Activated T-helper 1 cell treated with Interleukin-2 at 50 U/mL for 16 hours (primary cell): ENCODE results near the gene LYZ.
A peak's percentile ranks its signal among the peaks of the same experiment; 100 is the strongest.

Experiments used
- DNase-seq: peaks from one replicate; pipeline ENCODE4 v3.0.0-alpha.2; 2020; ENCODE audit warnings: low read depth

LYZ gene

DNA sequence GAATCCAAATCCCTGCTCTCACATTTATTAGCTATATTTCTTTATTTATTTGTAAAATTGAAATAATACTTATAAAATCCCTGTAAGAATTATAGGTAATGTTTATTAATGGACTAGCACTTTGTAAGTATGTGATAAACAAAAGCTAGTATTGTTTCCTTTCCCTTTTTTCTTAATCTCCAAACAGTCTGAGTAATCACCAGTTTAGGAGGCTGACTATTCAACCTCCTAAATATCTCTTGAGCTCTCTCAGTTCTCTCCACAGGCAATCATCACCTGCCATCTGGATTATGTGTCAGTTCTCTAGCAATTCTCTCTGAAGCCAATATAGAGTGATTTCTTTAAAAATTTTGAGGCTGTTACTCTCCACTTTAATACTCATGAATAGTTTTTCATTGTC lies 9.2 kb upstream of the LYZ start:
- DNase-seq, result no peak

DNA sequence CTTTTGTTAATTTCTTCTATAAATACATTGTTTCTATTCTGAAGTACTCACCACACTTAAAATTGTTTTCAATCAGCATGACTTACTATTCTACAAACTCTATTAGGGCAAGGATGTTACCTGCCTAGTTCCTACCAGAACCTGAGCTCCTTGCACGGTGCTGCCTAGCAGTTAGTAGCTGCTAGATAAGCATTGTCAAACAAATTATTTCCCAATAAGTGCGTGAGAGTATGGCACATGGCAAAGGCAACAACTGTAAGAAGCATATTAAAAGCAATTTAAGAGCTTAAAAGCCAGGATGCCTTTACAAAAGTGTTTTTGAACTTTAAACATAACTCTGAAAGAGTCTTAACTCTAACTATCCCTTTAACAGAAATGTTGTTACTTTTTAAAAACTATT lies 8.2 kb upstream of the LYZ start:
- no peak for DNase-seq

DNA sequence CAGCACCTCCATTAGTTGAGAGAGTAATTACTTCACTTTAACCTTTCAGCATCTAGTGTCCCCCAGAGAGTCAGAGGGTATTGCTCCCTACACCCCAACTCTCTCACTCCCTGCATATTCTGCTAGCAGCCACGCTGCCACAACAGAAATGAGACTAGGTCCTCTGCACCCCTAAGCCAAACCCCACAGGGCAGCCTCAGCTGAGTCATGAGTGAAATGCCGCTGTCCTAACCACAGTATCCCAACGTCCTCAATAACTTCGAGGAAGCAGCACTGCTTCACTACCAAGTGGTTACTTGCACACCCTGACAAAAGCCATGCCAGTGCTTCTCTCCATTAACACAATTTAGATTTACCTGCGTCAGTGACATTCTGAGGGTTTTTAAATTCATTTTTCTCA lies 6.9 kb upstream of the LYZ start:
- DNase-seq, result no peak

DNA sequence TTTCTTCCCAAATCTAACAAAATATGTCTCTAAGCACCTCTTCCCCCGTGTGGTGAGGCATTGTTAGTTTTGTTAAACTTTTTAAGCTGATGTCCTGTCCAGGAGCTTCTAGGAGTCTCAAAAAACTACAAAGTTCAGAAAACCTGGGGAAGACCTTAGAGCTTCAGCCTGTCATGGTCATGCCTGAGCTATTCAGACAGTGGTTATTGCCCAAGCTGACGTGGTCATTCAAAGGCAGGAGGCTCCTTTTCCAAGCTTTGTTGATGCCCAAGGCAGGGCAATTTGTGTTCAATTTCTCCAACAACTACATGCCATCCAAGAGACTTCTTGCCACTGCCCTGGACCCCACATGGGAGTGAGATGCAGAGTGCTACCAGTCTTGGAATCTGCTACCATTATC lies 5.8 kb upstream of the LYZ start:
- DNase-seq, result no peak

DNA sequence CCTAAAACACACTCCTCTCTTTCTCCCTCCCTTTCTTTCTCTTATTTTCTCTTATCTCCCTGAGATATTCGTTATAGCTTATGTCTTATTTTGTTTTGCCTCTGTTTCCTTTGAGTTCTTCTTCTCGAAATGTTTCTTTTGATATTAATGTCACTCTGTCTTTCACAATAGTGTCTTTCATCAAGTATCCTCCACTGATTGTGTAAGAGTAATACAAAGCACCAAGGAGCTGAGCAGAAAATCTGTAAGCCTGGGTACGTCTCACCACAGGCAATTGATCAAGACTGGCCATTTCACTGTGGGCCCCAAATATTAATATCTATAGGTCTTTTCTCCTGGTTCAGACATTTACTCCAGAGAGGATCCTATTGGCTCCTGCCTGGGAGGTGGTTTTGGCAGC lies 4.8 kb upstream of the LYZ start:
- no peak for DNase-seq

DNA sequence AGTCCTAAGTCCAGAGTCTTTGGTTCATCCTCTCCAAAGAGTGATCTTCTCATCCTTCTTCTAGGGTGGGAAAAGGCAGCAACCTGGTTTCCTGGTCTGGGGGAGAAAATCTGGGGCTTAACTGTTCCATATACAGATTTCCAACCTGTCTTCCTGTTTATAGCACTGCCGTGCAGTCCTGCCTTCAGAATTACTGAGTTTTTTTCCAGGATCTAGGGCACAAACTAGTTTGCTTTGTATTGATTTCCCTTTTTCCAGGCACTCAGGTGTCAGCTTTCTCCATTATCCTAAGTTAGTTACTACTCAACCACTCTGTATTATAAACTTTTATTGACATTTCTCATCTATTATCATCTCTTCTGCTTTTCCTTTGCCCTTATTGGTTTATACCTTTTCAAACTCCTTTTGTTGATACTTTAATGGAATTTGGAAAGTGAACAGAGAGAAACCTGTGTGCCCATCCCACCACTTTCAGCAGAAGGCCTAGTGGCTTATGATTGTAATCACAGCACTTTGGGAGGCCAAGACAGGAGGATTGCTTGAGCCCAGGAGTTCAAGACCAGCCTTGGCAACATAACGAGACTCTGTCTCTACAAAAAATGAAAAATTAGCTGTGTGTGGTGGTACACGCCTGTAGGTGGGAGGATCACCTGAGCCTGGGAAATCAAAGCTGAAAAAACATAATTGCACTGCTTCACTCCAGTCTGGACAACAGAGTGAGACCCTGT lies 4.1 kb upstream of the LYZ start:
- no peak for DNase-seq

DNA sequence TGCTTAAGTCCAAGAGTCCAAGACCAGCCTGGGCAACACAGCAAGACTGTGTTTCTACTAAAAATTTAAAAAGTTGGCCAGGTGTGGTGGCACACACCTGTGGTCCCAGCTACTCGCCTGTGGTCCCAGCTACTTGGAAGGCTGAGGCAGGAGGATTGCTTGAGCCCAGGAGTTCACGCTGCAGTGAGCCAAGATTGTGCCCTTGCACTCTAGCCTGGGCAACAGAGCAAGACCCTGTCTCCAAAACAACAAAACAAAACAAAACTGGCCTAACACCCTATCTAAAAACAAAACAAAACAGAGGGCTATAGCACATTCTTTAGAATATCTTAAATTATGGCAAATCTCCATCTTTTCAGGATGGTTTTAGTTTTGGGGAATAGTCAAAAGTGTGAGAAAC lies 3.1 kb upstream of the LYZ start:
- DNase-seq, result no peak

DNA sequence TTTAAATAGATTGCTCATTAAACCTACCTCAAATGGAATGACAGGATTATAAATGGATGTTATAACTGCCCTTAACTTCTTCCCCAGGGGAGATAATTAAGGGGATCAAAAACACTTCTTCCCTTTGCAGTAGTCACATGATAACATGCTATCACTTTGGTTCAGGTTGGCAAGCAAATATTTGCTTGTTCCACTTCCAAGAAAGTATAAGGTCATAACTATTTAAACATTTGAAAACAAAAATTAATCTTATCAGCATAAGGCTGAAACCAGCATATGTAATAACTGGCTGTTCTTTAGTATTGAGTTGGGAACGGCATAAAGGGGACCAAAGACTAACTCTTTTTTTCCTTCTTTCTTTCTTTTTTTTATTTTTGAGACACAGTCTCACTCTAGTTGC lies 2.4 kb upstream of the LYZ start:
- DNase-seq, result no peak

DNA sequence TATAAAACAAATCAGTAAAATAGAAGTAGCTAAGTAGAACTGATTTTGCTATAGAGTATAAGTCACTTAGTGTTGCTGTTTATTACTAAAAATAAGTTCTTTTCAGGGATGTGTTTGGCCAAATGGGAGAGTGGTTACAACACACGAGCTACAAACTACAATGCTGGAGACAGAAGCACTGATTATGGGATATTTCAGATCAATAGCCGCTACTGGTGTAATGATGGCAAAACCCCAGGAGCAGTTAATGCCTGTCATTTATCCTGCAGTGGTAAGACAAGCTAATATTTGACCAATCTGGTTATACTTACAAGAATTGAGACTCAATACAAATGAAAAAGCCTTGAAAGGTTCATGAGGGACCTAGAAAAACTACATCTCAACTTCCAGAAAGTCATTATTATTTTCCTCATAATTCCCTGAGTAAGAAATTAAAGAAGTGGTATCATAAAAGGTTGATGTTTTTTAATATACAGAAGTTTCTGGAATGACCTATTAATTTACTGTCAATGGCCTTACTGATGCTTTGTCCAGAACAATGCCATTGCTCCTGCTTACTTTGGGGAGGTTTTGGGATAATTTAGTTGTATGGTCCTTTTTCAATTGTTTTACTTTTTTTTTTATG lies 1.9 kb downstream of the LYZ start:
- DNase-seq, result no peak

DNA sequence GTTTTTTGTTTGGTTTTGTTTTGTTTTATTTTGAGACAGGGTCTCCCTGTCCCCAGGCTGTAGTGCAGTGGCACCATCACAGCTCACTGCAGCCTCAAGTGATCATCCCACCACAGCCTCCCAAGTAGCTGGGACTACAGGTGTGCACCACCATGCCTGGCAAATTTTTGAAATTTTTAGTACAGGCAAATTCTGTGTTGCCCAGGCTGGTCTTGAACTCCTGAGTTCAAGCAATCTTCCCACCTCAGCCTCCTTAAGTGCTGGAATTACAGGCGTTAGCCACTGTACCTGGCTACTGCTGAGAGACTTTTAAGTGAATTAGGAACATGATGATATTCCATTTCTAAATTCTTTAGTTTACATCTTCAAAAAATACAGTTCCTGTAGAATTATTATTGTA lies 2.6 kb downstream of the LYZ start:
- no peak for DNase-seq

DNA sequence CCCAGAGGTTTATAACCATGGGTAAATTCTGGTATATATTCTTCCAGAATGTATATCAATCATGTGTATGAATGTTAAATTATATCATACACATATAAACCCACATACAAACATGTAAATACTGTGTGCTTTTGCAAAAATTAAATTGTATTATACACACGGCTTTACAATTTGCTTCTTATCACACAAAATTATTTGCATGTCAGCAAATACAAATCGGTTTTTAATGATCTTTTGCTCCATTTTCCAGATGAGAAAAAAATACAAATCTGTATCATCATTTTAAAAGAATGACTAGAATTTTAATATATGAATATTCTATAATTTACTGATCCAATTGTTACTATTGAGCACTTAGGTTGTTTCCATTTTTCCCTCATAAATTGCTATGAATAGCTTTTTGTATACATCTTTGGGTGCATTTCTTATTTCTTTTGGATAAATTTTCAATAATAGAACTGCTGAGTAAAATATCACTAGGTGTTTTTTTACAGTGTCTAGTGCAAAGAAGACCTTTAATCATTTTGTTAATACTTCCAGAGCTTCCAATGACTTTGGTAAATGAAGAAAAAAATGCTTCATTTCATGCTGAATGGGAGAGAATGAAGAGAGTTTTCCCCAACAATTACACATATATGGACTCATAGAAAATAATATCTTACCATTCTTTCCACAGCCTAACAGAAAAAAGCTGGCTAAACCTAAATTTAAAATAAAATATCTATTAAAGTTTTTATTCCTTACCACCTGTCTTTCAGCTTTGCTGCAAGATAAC lies 3.5 kb downstream of the LYZ start:
- no peak for DNase-seq

DNA sequence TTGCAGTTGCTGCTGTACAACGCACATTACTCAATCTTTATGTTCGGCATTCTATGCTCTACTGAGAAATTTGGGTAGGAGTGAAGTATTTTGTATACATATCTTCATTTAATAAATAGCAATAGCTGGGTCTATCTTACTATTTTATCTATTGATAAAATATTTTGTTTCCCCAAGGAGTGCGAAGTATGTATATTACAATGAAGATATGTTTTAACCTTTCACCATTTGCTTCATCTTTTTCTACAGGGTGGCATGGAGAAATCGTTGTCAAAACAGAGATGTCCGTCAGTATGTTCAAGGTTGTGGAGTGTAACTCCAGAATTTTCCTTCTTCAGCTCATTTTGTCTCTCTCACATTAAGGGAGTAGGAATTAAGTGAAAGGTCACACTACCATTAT lies 4.7 kb downstream of the LYZ start:
- no peak for DNase-seq

DNA sequence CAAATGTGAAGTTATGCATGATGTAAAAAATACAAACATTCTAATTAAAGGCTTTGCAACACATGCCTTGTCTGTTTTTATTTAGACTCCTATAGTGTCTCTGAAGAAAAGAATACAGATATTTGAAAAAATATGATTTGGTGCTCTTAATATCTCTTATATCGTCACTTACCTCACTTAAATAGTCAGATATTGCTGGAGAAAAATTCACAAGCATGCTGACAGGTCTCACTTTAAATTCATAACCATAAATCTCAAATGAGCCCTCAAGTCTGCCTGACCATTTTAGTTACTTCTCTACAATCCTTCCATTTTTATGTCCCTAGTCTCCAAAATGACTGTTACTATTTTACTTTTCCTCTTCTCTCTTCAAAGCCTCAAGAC lies 6.0 kb downstream of the LYZ start:
- no peak for DNase-seq

DNA sequence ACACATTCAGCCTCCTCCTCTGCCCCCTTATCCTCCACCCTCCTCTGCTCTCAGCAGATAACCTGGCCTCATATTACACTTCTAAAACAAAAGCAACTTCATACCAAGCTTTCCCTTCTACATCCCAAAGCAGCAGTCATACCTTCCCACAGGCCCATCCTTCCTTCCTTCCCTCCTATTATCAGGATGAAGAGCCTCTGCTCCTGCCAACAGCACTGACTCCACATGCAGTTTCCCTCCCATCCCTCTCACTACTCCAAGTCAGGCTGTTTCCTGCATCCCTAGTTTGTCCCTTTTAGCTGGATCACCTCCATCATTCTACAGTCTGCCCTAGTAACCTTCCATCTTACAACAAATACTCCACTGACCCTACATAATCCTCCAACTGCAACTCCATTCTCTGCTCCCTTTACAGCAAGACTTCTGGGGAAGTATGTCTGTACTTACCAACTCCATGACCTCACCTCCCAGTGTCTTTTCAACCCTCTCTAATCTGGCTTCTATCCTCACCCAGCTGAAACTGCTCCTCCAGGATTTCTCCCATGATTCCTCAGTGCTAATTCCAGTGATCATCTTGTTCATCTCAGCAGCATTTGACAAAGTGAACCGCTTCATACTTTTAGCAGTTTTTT lies 6.5 kb downstream of the LYZ start:
- no peak for DNase-seq

DNA sequence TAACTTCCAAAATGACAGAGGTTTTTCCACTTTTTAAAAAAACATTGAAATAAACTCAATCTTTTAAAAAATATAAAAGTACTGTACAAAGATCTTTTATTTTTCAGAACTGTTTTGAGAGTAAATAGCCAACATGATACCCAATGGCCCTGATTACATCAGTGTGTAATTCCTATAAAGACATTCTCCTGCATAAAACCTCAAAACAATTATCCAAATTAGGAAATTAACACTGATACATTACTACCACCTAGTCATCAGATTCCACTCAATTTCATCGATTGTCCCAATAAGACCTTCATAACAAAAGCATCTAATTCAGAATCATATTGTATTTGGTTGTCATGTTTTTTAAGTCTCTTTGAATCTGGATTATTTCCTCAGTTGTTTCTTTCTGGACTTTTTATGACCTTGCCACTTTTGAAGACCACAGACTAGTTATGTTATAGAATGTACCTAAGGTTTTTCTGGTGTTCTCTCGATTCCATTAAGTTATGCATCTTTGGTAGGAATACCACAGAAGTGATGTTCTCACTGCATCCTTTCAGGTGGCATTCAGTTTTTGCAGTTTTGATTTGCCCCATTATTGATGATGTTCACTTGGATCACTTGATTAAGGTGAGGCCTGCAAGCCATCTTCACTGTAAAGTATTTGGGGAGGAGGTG lies 7.3 kb downstream of the LYZ start:
- no peak for DNase-seq

DNA sequence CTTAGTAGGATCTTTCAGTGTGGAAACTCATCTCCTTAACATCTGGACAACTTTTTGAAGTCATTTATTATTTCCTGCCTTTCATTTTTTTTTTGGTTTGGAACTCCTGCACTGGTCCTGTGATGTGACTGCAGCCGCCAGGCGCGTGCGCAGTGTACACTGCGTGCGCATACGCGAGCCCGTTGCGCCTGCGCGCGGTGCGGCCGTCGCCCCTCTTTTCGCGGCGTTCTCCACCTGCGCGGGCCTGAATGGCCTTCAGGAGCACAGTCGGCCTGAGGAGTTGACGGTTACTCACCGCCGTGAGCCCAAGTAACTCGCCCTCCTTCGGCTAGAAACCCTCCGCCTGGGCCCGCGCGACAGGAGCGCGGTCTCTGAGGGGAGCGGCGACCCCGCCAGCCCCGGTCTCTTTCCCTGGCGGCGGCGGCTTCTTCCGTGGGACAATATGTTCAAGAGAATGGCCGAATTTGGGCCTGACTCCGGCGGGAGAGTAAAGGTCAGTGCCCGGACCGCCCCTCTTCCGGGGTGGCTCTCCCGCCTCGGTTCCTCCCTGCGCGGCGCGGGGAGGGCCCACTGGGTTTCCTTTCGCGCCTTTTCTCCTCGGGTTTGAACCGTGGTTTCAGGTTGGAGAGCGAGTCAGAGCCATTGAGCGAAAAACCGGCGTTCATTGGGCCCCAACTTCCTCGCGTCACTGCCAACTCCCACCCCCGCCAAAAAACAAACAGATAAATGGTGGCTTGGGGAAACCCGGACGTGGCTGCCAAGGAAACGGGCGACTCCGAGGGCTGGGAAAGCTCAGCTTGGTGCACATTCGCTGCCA lies 11.6 kb downstream of the LYZ start, which contains the start of gene YEATS4:
YEATS4 (plus strand) TSS at position 213 of the 817 bp plus-strand sequence; CDS start at position 443, 230 bp downstream.
- DNase-seq, result peak; percentile 75

DNA sequence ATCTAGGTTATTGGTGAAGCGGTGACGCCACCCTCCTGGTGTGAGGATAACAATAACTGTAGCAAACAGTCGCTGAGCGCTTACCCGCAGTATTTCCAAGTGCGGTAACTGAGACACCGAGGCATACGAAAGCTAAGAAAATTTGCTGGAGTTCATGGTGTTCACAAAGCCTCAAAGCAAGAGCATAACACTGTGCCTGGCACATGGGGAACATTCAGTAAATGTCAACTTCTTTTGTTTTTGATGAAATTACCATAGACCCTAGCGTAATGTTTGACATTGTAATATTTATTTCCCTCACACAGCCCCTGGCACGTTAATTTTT lies 12.1 kb downstream of the LYZ start:
- DNase-seq, result no peak

DNA sequence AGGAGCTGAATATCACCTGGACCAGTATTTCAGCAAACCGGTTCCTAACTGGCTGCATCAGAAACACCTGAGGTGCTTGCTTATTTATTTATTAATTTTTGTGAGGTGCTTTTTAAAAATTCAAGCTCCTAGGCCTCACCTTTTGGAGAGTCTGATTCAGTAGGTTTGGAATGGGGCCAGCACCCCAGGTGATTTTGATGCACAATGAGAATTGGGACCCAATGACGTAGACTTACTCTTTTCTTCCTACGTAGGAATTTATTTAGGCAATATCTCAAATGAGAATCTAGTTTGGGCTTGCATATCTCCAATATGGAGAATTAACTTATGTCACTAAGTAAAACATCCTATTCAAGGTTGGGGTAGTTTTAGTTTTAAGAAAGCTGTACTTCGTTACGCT lies 18.6 kb downstream of the LYZ start:
- no peak for DNase-seq

DNA sequence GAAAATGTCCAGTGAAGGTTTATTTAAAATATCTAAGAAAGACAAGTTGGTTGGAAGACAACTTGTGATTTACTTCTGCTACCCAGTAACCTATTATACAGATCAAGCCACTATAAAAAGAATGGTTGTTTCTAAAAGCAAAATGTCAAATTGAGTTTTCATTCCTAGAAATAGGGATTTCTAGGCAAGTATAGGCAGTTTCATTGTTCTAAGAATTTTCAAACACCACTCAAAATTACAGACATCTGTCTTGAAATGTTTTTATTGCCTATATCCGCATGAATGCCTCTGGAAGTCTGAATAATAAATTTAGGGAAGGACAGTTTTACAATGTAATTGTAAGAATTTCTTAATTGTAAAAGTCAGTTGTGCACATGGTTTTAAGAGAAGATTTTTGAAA lies 20.0 kb downstream of the LYZ start:
- no peak for DNase-seq

DNA sequence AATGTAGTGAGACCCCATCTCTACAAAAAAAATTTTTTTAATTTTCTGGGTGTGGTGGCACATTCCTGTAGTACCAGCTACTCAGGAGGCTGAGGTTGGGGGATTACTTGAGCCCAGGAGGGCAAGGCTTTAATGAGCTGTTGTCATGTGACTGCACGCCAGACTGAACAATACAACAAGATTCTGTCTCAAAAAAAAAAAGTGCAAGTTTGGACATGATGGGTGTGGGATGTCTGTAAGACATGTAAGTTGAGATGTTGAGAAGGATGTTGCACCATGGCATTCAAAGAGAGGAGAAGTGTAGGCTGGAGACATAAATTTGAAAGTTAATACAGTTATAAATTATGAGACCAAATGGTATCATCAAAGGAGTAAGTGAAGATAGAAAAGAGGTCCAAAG lies 34.9 kb downstream of the LYZ start:
- no peak for DNase-seq

DNA sequence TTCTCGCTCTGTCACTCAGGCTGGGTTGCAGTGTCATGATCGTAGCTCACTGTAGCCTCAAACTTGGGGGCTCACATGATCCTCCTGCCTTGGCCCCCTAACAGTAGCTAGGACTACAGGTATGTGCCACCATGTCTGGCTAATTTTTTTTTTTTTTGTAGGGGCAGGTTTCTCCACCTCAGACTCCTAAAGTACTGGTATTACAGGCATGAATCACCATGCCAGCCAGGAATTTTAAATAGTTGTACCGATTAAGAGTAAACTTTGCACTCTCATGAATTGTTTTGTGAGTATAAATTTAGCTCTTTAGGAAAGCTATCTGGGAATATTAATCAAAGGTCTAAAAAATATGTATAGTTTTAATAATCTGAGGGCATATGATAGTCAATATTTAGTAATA lies 36.9 kb downstream of the LYZ start:
- DNase-seq, result no peak

DNA sequence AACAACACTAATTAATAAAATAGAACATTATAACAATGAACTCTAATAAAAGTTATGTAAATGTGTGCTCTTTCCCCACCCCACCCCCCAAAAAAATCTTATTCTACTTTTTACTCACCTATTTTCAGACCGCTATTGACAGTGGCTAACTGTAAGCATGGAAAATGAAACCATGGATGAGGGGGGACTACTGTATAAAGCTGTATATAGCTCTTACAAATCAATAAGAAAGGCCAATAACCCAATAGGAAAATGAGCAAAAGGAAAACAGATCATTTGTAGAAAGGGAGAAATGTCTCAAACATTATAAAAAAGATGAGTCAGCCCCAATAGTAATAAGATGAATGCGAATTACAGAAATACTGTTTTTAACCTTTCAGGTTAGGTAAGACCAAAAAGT lies 38.7 kb downstream of the LYZ start:
- no peak for DNase-seq
